SHP77 treated with DMSO at 0.1 percent for 48 hours (cell line): Measurements from ENCODE around the gene SH2B2.

Experiments
- DNase-seq: peaks from one replicate; lab custom pipeline; 2025; lab: John Stamatoyannopoulos, UW

SH2B2 gene

GRCh38 chr7:102266541-102266940 is 20.1 kb upstream of the SH2B2 start:
- no peak for DNase-seq

GRCh38 chr7:102268635-102269034 is 18.0 kb upstream of the SH2B2 start:
- DNase-seq = no peak

- DNase-seq = no peak
Measured at GRCh38 chr7:102270178-102270887, 16.3 kb upstream of the SH2B2 start.

GRCh38 chr7:102271158-102271798 is 15.4 kb upstream of the SH2B2 start:
- no peak for DNase-seq

GRCh38 chr7:102272075-102272916 is 14.4 kb upstream of the SH2B2 start:
- DNase-seq = peak; percentile 13

GRCh38 chr7:102272917-102273748 is 13.5 kb upstream of the SH2B2 start:
- no peak for DNase-seq

- no peak for DNase-seq
Measured at GRCh38 chr7:102273749-102274712, 12.6 kb upstream of the SH2B2 start.

- no peak for DNase-seq
Measured at GRCh38 chr7:102275123-102275703, 11.5 kb upstream of the SH2B2 start.

- DNase-seq = no peak
Measured at GRCh38 chr7:102277901-102278300, 8.8 kb upstream of the SH2B2 start.

- no peak for DNase-seq
Measured at GRCh38 chr7:102279537-102280400, 6.9 kb upstream of the SH2B2 start.

GRCh38 chr7:102280521-102280920 is 6.1 kb upstream of the SH2B2 start:
- no peak for DNase-seq

GRCh38 chr7:102281785-102282184 is 4.9 kb upstream of the SH2B2 start:
- no peak for DNase-seq

- no peak for DNase-seq
Measured at GRCh38 chr7:102282465-102283362, 4.0 kb upstream of the SH2B2 start.

GRCh38 chr7:102283477-102284189 is 3.0 kb upstream of the SH2B2 start:
- DNase-seq = no peak

- no peak for DNase-seq
Measured at GRCh38 chr7:102284399-102284798, 2.3 kb upstream of the SH2B2 start.

GRCh38 chr7:102284891-102285539 is 1.7 kb upstream of the SH2B2 start:
- no peak for DNase-seq

GRCh38 chr7:102285540-102286236 is 980 bp upstream of the SH2B2 start:
- no peak for DNase-seq
